DND-41 (cell line): ENCODE data around the gene PHF2.

ENCODE experiments used
- ATAC-seq: fragments of 200-7000 bp; cut with Tn5 transposase; 3 replicates; pipeline ENCODE4 v1.9.1; 2021; ENCODE audit warnings: low read depth; ENCODE audit not compliant: insufficient read depth
- DNase-seq: peaks from one replicate; pipeline ENCODE4 v3.0.0-alpha.2; 2020
- H2AFZ ChIP-seq: 2 replicates; pipeline ENCODE4 v1.6.0; 2012; ENCODE audit warnings: low read depth, low read length
- H3K27ac ChIP-seq: 2 replicates; pipeline ENCODE4 v1.5.1; 2012; ENCODE audit warnings: low read length, inconsistent platforms
- H3K27me3 ChIP-seq: fragments of 200-600 bp; sonication (generic); 2 replicates; pipeline ENCODE4 v1.6.0; 2012; ENCODE audit warnings: low read length, mild to moderate bottlenecking, inconsistent platforms; ENCODE audit not compliant: insufficient read depth, poor library complexity
- H3K36me3 ChIP-seq: 2 replicates; pipeline ENCODE4 v1.5.1; 2012; ENCODE audit warnings: low read length, inconsistent platforms; ENCODE audit not compliant: insufficient read depth
- H3K4me1 ChIP-seq: 2 replicates; pipeline ENCODE4 v1.5.1; 2012; ENCODE audit warnings: mild to moderate bottlenecking, low read length; ENCODE audit not compliant: insufficient read depth
- H3K4me2 ChIP-seq: 2 replicates; pipeline ENCODE4 v1.6.0; 2012; ENCODE audit warnings: mild to moderate bottlenecking, moderate library complexity, low read length, inconsistent platforms; ENCODE audit not compliant: insufficient read depth
- H3K4me3 ChIP-seq, 2 experiments: fragments of 200-600 bp in 1 of 2; shearing (Covaris generic) in 1 of 2; 2 replicates each; pipeline ENCODE4 v1.5.1; 2012 to 2016; ENCODE audit warnings: inconsistent platforms in 2 of 2, low read length in 2 of 2, mild to moderate bottlenecking in 2 of 2, low read depth in 1 of 2, moderate library complexity in 1 of 2
- H3K79me2 ChIP-seq: 2 replicates; pipeline ENCODE4 v1.6.0; 2012; ENCODE audit warnings: low read length, inconsistent platforms; ENCODE audit not compliant: insufficient read depth
- H3K9ac ChIP-seq: 2 replicates; pipeline ENCODE4 v1.6.0; 2012; ENCODE audit warnings: low read depth, mild to moderate bottlenecking, inconsistent platforms, low read length, moderate library complexity
- H3K9me3 ChIP-seq: 2 replicates; pipeline ENCODE4 v1.5.1; 2012; ENCODE audit warnings: low read length, moderate library complexity, mild to moderate bottlenecking, inconsistent platforms; ENCODE audit not compliant: insufficient read depth, severe bottlenecking
- H4K20me1 ChIP-seq: 2 replicates; pipeline ENCODE4 v1.6.0; 2012; ENCODE audit warnings: low read length; ENCODE audit not compliant: insufficient read depth
- EZH2 ChIP-seq: IDR thresholded peaks from 3 replicates; pipeline ENCODE4 v1.6.1; 2012; ENCODE audit warnings: borderline replicate concordance, low read depth, mild to moderate bottlenecking, moderate library complexity, low read length, inconsistent platforms; ENCODE audit not compliant: severe bottlenecking
- TF ChIP-seq, protein P1 (sequence below): IDR thresholded peaks from 2 replicates; pipeline ENCODE4 v1.5.1; 2012; ENCODE audit warnings: borderline replicate concordance, low read length, moderate library complexity, mild to moderate bottlenecking; ENCODE audit not compliant: poor library complexity, severe bottlenecking; ENCODE audit errors: extremely low read depth

Gene PHF2

DNA sequence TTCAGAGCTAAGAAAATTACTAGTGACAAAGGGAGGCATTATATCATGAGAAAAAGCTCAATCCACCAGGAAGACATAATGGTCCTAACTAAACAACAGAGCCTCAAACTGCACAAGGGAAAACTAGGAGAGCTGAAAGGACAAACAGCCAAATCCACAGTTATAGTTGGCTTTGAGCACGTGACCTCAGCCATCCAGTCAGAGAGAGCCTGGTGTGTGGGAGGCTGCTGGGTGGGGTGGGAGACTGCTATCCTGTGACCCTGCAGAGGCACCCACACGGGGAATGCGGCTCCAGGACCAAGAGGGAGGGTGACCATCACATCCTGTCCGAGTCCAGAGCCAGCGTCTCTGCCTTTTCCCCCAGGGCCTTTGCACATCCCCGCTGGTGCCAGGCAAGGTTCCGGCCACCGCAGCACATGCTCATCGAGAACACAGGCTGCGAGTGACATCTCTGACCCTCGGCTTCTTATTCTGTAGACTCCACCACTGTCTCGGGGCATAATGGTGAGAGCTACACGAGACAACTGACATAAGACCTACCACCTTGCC is 145.1 kb downstream of the PHF2 start:
- Histone ChIP-seq H3K4me1 (no peaks in the 10 kb centered on the region), H3K36me3 (no peaks in the 10 kb centered on the region), H3K27me3 (no peaks in the 10 kb centered on the region), H3K4me3 (no peak overlapping the region), H3K4me2 (no peak overlapping the region), H4K20me1 (no peaks in the 10 kb centered on the region), H2AFZ (no peak overlapping the region), H3K9me3 (no peaks in the 10 kb centered on the region), H3K9ac (no peak overlapping the region), H3K27ac (no peak overlapping the region), H3K79me2 (no peaks in the 10 kb centered on the region)
- TF ChIP-seq, protein P1, sequence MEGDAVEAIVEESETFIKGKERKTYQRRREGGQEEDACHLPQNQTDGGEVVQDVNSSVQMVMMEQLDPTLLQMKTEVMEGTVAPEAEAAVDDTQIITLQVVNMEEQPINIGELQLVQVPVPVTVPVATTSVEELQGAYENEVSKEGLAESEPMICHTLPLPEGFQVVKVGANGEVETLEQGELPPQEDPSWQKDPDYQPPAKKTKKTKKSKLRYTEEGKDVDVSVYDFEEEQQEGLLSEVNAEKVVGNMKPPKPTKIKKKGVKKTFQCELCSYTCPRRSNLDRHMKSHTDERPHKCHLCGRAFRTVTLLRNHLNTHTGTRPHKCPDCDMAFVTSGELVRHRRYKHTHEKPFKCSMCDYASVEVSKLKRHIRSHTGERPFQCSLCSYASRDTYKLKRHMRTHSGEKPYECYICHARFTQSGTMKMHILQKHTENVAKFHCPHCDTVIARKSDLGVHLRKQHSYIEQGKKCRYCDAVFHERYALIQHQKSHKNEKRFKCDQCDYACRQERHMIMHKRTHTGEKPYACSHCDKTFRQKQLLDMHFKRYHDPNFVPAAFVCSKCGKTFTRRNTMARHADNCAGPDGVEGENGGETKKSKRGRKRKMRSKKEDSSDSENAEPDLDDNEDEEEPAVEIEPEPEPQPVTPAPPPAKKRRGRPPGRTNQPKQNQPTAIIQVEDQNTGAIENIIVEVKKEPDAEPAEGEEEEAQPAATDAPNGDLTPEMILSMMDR = no peak
- no peak for TF ChIP-seq EZH2
- no peak for DNase-seq
- no peak for ATAC-seq

- H3K4me1 ChIP-seq = no peaks in the 10 kb centered on the region
- no peaks in the 10 kb centered on the region for H3K36me3 ChIP-seq
- no peak overlapping the region for H3K27ac ChIP-seq
- no peak for TF ChIP-seq EZH2
- TF ChIP-seq, protein P1 = no peak
- H4K20me1 ChIP-seq = no peaks in the 10 kb centered on the region
- H3K9ac ChIP-seq = no peak overlapping the region
- H3K79me2 ChIP-seq = no peaks in the 10 kb centered on the region
- H2AFZ ChIP-seq = no peak overlapping the region
- peaks cover 5% of the 10 kb centered on the region for H3K27me3 ChIP-seq
- no peak overlapping the region for H3K4me2 ChIP-seq
- no peaks in the 10 kb centered on the region for H3K9me3 ChIP-seq
- no peak overlapping the region for H3K4me3 ChIP-seq
- no peak for DNase-seq
- ATAC-seq = no peak
These were observed 148.5 kb downstream of the PHF2 start for GRCh38 chr9:93724852-93725251.

GRCh38 chr9:93725382-93725781 is 149.0 kb downstream of the PHF2 start:
- Histone ChIP-seq H3K79me2 (no peaks in the 10 kb centered on the region), H3K4me2 (no peak overlapping the region), H3K4me3 (no peak overlapping the region), H3K9me3 (no peaks in the 10 kb centered on the region), H4K20me1 (no peaks in the 10 kb centered on the region), H3K4me1 (no peaks in the 10 kb centered on the region), H2AFZ (no peak overlapping the region), H3K36me3 (no peaks in the 10 kb centered on the region), H3K9ac (no peak overlapping the region), H3K27ac (no peak overlapping the region), H3K27me3 (peaks cover 5% of the 10 kb centered on the region)
- DNase-seq (no peak), ATAC-seq (no peak)
- TF ChIP-seq, protein P1 = no peak
- TF ChIP-seq EZH2 = no peak

DNA sequence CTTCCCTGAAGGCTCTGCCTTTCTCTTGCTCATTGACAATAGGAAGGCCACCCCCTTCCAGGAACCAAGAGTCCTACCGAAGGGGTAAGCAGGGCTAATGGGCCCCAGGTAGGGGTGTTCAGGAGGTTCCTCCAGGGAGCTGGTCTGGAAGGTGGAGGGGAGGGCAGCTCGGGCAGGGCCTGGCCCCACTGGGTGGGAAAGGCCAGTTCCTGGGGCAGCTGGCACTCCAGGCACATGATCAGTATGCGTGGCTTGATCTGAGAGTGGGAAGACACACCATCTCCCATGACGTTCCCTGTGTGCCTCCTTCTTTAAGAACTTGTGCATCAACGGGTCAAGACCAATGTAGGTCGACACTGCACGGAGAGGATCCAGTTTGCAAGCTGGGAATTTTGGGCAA is 149.8 kb downstream of the PHF2 start:
- ATAC-seq = no peak
- no peak overlapping the region for H3K9ac ChIP-seq
- no peaks in the 10 kb centered on the region for H3K36me3 ChIP-seq
- peaks cover 5% of the 10 kb centered on the region for H3K27me3 ChIP-seq
- TF ChIP-seq, protein P1 = no peak
- no peak for TF ChIP-seq EZH2
- H4K20me1 ChIP-seq = no peaks in the 10 kb centered on the region
- H3K27ac ChIP-seq = no peak overlapping the region
- H3K79me2 ChIP-seq = no peaks in the 10 kb centered on the region
- H3K4me1 ChIP-seq = no peaks in the 10 kb centered on the region
- H2AFZ ChIP-seq = no peak overlapping the region
- DNase-seq = no peak
- H3K4me3 ChIP-seq = no peak overlapping the region
- H3K4me2 ChIP-seq = no peak overlapping the region
- no peaks in the 10 kb centered on the region for H3K9me3 ChIP-seq
